ENCODE data around the gene PDS5B. TPM values are rescaled to one million over a fixed set of nuclear protein-coding genes. Genes with fewer than 3 reads are reported as not detected.

The PDS5B gene
- total and polyA plus RNA-seq, 4 donors: 3.6 to 24.3 (median 12.9) TPM

DNA sequence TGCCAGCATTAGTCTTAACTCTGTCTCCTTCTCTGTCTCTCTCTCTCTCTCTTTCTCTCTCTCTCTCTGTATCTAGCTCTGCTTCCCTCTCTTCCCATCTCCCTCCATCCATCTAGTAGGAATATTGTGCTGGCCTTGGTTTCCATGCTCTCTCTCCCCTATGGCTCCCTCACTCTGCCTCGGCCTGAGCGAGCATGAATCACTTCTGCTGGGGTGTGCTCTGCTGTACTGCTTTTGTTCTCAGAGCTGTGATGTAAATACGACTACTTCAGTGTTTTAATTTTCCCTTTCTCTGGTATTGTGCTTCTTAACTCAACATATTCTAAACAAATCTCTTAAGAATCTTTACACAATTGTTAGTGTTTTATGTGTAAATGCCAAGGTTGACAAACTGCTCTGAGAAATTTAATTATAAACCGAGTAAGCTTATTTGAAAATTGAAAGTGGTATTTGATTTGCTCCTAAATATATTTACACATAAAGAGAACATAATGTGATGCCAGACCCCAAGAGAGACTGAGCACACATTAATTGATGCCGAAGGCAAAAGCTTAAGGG, 218.5 kb downstream of the PDS5B start:
- TF ChIP-seq, protein P1, sequence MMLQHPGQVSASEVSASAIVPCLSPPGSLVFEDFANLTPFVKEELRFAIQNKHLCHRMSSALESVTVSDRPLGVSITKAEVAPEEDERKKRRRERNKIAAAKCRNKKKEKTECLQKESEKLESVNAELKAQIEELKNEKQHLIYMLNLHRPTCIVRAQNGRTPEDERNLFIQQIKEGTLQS (IDR thresholded peaks at IDR 0.05): no peak
- no peak for TF ChIP-seq NR2F2 (IDR thresholded peaks at IDR 0.05)
- TF ChIP-seq RXRA (IDR thresholded peaks at IDR 0.05): no peak
- TF ChIP-seq HNF4A (conservative IDR thresholded peaks at IDR 0.05): no peak
- H3K9me3 ChIP-seq (ENCODE audit: control insufficient read depth in 4 of 4, low read length in 3 of 4): peaks cover 0 to 4% (median 2%) of the 10 kb centered on the region in 4 donors
- H3K27ac ChIP-seq (ENCODE audit: low read depth in 1 of 2, low read length in 2 of 2): no peak overlapping the region
- no peaks in the 10 kb centered on the region for H3K27me3 ChIP-seq (ENCODE audit: control insufficient read depth in 4 of 4, insufficient read depth in 4 of 4, low read length in 3 of 4)
- WGBS: 74% methylated on average over 5 of the region's 5 CpGs
- no peak for DNase-seq (ENCODE audit: low spot score)
- H3K9ac ChIP-seq (ENCODE audit: low read depth in 1 of 2, low read length in 2 of 2): no peak overlapping the region
- H3K36me3 ChIP-seq (ENCODE audit: control insufficient read depth in 4 of 4, insufficient read depth in 3 of 4, low read depth in 1 of 4, low read length in 3 of 4): no peaks in the 10 kb centered on the region
- no peak overlapping the region for H3K4me3 ChIP-seq (ENCODE audit: low read depth in 1 of 3, low read length in 3 of 3)
- no peaks in the 10 kb centered on the region for H3K4me1 ChIP-seq (ENCODE audit: control insufficient read depth in 4 of 4, insufficient read depth in 4 of 4, low read length in 3 of 4)

DNA sequence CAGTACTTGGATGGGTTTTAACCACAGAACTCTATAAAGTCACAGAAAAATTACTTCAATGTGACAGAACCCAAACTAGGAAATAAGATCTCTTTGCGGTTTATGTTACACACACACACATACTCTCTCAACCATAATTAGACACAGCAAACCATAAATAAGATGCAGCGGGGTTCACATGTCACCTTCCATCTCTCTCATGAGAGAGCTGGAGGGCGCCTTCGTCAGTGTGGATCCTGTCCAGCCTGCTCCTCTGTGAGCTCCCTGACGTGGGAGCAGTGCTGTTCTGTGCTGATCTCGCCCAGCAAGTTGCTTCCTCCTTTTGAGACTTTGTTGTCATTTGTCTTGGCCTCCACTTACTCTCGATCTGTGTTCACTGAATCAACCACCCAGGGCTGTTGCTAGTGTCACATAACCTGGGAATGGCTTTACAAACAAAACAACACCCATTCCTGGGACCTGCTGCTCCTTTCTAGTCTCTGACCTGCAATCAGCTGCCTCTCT, 225.1 kb downstream of the PDS5B start:
- Histone ChIP-seq H3K9me3 (ENCODE audit: control insufficient read depth in 4 of 4, low read length in 3 of 4) (peaks cover 0 to 7% (median 3%) of the 10 kb centered on the region in 4 donors), H3K9ac (ENCODE audit: low read depth in 1 of 2, low read length in 2 of 2) (no peak overlapping the region), H3K36me3 (ENCODE audit: control insufficient read depth in 4 of 4, insufficient read depth in 3 of 4, low read depth in 1 of 4, low read length in 3 of 4) (no peaks in the 10 kb centered on the region), H3K4me1 (ENCODE audit: control insufficient read depth in 4 of 4, insufficient read depth in 4 of 4, low read length in 3 of 4) (no peaks in the 10 kb centered on the region), H3K4me3 (ENCODE audit: low read depth in 1 of 3, low read length in 3 of 3) (no peak overlapping the region), H3K27me3 (ENCODE audit: control insufficient read depth in 4 of 4, insufficient read depth in 4 of 4, low read length in 3 of 4) (no peaks in the 10 kb centered on the region), H3K27ac (ENCODE audit: low read depth in 1 of 2, low read length in 2 of 2) (no peak overlapping the region)
- TF ChIP-seq, protein P1 (IDR thresholded peaks at IDR 0.05): no peak
- TF ChIP-seq TAF1 (conservative IDR thresholded peaks at IDR 0.05): no peak
- TF ChIP-seq, protein P2, sequence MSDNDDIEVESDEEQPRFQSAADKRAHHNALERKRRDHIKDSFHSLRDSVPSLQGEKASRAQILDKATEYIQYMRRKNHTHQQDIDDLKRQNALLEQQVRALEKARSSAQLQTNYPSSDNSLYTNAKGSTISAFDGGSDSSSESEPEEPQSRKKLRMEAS (IDR thresholded peaks at IDR 0.05): no peak
- TF ChIP-seq, protein P3, sequence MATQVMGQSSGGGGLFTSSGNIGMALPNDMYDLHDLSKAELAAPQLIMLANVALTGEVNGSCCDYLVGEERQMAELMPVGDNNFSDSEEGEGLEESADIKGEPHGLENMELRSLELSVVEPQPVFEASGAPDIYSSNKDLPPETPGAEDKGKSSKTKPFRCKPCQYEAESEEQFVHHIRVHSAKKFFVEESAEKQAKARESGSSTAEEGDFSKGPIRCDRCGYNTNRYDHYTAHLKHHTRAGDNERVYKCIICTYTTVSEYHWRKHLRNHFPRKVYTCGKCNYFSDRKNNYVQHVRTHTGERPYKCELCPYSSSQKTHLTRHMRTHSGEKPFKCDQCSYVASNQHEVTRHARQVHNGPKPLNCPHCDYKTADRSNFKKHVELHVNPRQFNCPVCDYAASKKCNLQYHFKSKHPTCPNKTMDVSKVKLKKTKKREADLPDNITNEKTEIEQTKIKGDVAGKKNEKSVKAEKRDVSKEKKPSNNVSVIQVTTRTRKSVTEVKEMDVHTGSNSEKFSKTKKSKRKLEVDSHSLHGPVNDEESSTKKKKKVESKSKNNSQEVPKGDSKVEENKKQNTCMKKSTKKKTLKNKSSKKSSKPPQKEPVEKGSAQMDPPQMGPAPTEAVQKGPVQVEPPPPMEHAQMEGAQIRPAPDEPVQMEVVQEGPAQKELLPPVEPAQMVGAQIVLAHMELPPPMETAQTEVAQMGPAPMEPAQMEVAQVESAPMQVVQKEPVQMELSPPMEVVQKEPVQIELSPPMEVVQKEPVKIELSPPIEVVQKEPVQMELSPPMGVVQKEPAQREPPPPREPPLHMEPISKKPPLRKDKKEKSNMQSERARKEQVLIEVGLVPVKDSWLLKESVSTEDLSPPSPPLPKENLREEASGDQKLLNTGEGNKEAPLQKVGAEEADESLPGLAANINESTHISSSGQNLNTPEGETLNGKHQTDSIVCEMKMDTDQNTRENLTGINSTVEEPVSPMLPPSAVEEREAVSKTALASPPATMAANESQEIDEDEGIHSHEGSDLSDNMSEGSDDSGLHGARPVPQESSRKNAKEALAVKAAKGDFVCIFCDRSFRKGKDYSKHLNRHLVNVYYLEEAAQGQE (IDR thresholded peaks at IDR 0.05): no peak
- TF ChIP-seq, protein P4, sequence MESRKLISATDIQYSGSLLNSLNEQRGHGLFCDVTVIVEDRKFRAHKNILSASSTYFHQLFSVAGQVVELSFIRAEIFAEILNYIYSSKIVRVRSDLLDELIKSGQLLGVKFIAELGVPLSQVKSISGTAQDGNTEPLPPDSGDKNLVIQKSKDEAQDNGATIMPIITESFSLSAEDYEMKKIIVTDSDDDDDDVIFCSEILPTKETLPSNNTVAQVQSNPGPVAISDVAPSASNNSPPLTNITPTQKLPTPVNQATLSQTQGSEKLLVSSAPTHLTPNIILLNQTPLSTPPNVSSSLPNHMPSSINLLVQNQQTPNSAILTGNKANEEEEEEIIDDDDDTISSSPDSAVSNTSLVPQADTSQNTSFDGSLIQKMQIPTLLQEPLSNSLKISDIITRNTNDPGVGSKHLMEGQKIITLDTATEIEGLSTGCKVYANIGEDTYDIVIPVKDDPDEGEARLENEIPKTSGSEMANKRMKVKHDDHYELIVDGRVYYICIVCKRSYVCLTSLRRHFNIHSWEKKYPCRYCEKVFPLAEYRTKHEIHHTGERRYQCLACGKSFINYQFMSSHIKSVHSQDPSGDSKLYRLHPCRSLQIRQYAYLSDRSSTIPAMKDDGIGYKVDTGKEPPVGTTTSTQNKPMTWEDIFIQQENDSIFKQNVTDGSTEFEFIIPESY (IDR thresholded peaks at IDR 0.05): no peak
- no peak for TF ChIP-seq GABPA (IDR thresholded peaks at IDR 0.05 in 1 of 2, conservative IDR thresholded peaks at IDR 0.05 in 1 of 2)
- TF ChIP-seq FOXA1 (IDR thresholded peaks at IDR 0.05): no peak
- 59% methylated on average over 7 of the region's 7 CpGs for WGBS
- no peak for DNase-seq (ENCODE audit: low spot score)

Data from liver (tissue), 9 donors.